ENCODE measurements around the gene SLC4A8. TPM values are rescaled to one million over a fixed set of nuclear protein-coding genes. Genes with fewer than 3 reads are reported as not detected.

The SLC4A8 gene
- 1.0 to 1.6 TPM (median 1.3 TPM) in 5 replicates for total RNA-seq (2022; extraction: Qiagen RNA extraction; ENCODE audit: low read depth)

DNA sequence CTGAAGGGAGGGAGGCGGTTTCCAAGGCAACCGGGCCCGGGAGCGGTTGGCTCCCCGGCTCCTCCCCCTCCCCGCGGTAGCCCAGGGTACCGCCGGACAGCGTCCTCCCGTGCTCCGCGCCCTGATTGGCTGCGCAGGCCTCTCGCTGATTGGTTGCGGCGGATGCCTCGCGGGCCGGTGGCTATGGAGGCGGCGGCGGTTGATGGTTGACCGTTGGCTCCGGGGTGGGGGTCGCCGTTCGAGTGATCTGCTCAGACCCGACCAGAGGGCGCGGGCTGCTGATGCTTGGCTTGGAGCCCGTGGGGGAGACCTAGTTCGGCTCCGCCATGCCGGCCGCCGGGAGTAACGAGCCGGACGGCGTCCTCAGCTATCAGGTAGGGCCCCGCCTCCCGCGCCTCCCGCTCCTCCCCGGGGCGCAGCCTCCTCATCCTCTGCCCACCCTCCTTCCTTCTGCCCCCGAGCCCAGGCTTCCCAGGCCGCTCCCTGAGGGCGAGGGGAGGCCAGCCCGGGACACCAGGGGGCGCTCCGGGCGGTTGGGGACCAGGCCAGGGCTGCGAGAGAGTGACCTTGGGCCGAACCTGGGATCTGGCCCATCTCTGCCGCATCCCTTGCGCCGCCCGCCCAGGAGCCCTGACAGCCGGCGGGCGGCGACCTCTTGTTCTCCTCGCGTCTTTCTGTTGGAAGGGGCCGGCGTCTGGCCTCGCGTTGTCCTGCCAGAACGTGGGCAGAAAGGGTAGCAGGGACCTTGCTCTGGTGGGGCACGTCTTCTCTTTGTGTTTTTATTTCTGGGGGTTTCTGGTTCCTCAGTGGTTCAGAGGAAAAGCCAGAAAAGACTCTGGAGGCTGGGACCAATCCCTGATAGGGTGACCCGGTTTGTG, at the start of gene SLC4A8:
TSS of gene SLC4A8 (plus strand) at position 170 of the 878 bp plus-strand sequence. CDS start at position 327, 157 bp downstream.

GRCh38 chr12:51391283-51392123, 33.1 kb upstream of the SLC4A8 start, which contains the start of gene GALNT6:
TSS of gene GALNT6 (minus strand) at chr12:51391406. CDS start at chr12:51379781, 11,625 bp downstream.

Other genes starting within 250 kb of the SLC4A8 start
- gene POU6F1, start 206.8 kb upstream of the SLC4A8 start, total RNA-seq (2022; extraction: Qiagen RNA extraction; ENCODE audit: low read depth), result 1.1 to 2.5 TPM (median 1.1 TPM) in 5 replicates
- gene DAZAP2, start 186.0 kb upstream of the SLC4A8 start, total RNA-seq (2022; extraction: Qiagen RNA extraction; ENCODE audit: low read depth), result 321 to 367 TPM (median 346 TPM) in 5 replicates
- gene SMAGP, start 154.4 kb upstream of the SLC4A8 start, total RNA-seq (2022; extraction: Qiagen RNA extraction; ENCODE audit: low read depth), result 22.2 to 27.7 TPM (median 24.5 TPM) in 5 replicates
- gene BIN2, start 100.7 kb upstream of the SLC4A8 start, total RNA-seq (2022; extraction: Qiagen RNA extraction; ENCODE audit: low read depth), result 0.12 to 0.21 TPM (median 0.15 TPM) in 4 of 5 replicates, not detected in the other
- not detected in 5 replicates for gene CELA1, start 78.2 kb upstream of the SLC4A8 start, total RNA-seq (2022; extraction: Qiagen RNA extraction; ENCODE audit: low read depth)
- 2.6 to 4.3 TPM (median 4.0 TPM) in 5 replicates for gene GALNT6, start 33.4 kb upstream of the SLC4A8 start, total RNA-seq (2022; extraction: Qiagen RNA extraction; ENCODE audit: low read depth)
- gene SCN8A, start 166.4 kb downstream of the SLC4A8 start, total RNA-seq (2022; extraction: Qiagen RNA extraction; ENCODE audit: low read depth), result 0.89 to 2.3 TPM (median 1.8 TPM) in 5 replicates

Measured in A549 treated with RU486 at 1 μM for 4 hours (cell line).